NOMO-1 treated with dmso at 0.1 percent for 144 hours (cell line): ENCODE data around the gene SCN4A.

Experiments used
- DNase-seq: peaks from one replicate; lab custom pipeline; 2025; ENCODE audit not compliant: unreplicated experiment; lab: John Stamatoyannopoulos, UW

The SCN4A gene

DNA sequence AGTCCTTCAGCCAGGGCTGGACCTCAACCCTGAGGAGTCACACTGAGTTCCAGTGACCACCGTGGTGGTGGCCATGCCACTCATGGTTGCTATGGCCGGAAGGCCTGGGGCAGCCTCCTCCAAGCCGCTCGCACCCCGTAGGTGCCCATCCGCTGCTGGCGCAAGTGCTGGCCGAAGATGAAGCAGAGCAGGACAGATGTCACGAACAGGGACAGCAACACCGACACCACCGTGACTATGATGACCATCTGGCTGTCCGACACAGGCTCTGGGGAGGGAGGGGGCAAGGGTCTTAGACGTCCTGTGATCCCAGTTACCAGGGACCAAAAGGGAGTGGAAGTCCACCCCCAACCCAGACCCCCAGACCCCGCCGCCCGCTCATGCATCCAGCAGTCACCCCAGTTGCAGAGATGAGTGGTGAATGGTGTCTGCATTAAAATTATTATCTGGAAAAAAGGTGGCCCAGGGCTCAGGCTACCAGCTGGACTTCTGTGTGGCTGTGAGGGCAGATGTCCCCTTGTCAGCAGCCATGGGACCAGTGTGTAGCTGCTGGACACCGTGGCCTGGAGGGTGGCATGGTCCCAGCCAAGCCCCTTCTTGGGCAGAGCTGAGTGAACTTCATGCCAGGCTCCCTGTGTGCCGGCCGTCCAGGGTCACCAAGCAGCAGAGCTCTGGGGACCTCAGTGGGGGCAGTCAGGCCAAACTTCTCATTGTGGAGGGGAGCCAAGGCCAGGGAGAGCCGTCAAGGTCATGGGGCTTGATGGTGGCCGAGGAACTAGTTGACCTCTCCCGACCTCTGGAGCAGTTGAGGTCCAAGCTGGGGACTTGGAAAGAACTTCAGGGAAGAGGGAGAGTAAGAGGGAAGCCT lies 30.2 kb upstream of the SCN4A start:
- no peak for DNase-seq

DNA sequence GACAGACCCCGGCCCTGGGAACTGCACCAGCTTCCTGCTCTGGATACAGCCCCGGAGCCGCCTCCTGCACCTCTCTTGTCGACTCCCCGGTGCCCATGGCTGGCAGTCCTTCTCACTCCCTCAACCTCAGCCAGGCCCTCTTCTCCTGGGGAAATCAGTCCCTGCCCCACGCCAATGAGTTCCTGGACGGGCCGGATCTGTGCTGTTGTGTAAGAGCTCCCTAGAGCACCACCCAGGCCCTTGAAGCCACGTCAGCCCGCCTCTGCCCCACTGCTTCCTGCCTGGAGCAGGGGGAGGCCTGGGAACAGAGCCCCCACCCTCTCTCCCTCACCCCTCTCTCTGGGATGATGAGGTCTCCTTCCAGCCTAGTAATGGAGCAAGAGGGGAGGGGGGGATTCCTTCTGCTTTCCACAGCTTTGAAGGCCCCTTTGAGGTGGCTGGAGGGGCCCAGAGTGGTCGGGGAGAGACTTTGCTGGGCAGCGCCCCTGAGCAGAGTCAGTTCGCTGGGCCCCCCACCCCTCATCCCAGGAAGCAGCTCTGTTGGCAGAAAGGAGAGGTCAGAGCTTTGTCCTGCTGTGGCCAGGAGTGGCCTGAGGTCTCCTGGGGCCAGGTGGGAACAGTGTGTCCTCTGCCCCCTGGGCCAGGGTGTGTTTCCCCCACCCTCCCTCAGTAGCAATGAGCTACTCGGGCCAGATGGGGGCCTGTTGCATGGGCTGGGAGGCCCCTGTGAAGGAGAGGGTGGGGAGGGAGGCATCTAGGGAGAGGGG lies 29.2 kb upstream of the SCN4A start:
- DNase-seq = no peak

DNA sequence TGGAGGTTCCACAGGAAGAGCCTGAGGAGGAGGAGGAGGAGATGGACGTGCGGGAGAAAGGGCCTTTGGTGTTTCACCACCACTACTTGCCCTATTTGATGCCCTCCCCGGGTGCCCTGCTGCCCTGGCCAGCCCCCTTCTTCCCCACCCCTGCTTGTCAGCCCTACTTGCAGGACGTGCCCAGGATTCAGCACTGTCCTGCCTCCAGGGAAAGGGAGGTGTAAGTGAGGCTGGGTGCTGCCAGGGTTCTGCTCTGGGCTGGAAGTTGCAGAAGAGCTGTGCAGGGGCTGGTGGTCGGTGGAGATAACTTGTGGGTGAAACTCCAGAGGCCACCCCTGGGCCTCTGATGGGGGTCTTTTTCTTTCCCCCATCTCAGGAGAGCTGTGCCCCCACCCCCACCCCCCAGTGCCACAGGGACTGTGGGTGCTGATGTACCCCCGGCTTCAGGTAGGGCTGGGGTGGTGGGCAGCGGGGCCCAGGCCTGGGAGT lies 28.4 kb upstream of the SCN4A start:
- no peak for DNase-seq

DNA sequence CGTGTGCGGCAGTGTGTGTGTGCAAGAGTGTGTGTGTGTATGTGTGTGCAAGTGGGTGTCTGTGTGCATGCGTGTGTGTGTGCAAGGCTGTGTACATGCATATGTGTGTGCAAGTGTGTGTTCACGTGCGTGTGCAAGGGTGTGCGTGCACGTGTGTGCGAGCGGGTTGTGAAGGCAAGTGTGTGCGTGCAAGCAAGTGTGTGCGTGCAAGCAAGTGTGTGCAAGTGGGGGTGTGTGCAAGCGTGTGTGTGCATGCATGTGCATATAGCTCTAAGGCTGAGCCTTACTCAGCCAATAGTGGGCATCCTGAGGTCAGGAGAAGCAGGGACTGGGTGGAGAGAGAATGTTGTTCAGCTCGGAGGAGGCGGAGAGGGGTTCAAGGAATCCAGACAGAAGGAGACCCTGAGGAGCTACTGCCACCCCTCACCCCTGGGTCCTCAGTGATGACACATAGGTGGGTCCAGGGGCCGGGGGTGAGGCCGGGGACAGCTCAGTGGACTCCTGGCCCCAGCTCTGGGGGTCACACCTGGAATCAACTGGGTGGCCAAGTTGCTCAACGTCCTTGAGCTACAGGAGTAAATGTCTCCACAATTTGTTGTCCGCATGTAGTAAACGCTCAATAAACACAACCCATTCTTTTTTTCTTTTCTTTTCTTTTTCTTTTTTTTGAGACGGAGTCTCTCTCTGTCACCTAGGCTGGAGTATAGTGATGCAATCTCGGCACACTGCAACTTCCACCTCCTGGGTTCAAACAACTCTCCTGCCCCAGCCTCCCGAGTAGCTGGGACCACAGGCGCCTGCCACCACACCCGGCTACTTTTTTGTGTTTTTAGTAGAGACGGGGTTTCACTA lies 27.2 kb upstream of the SCN4A start:
- DNase-seq = no peak

DNA sequence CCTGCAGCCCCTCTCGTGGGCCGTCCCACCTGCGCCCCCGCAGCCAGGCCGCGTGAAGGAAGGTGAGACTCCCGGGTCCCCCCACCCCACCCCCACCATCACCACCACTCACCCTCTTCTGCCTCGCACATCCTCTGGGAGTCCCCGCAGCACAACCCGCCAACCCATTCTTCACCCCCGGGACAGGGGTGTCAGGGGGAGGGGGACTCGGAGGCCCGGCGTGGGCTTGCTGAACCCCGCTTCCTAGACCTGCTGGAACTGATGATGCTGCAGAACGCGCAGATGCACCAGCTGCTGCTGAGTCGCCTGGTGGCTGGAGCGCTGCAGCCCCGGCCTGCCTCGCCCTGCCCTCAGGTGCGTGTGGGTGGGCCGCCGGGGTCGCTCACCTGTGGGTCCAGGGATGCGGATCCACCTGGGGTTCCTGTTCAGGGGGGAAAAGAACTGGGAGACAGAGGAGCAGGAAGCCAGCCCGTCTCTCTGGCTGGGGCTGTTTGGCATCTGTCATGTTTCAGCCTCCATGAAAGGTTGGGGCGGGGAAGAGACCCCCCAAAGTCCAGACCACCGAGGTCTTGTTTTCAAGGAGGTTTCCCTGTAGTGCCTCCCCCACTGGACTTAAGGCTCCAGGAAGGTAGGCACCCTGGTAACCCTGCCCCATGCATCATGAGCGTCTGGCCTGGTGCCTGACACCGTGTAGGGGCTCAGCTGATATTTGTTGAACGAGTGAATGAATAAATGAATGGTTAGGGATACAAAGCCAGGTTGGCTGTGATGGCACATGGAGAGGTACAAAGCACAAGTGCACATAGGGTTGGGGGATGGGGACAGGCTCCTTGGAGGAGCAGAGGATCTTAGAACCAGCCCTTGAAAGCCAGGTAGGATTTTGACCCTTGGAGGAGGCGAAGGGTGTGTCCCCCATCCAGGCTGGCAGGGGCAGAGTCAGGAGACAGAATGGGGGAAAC lies 26.3 kb upstream of the SCN4A start:
- DNase-seq = no peak

DNA sequence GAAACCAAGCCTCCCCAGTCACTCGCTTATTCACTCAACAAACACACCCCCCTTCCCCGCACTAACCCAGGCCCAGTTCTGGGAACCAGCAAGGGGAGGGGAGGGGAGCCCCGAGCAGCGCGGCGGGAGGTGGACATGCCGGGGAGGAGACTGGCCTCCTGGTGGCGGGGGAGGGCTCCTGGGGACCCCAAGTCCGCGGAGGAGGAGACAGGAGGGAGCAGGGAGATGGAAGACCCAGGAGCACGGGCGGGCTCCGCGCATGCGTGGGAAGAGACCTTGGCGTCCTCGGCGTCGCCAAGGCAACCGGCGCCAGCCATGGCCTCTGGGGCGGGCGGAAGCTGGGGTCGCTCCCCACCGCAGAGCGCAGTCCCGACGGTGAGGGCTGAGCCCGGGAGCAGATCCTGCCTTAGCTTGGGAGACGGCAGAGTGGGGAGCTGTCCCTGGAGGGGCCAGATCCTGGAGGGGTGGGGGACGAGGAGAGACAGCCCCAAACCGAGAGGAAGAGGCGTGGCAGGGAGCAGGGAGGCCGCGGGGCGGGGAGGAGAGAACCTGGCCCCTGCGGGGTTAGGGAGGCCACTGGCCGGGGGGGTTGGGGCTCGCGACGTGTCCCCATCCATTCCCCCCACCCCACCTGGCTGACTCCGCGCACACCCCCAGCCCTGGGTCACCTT lies 25.5 kb upstream of the SCN4A start, which contains the start of gene PRR29:
Gene PRR29 (plus strand): TSS at position 302 of the 671 bp plus-strand sequence. CDS start 14 bp downstream, at position 316.
- no peak for DNase-seq

DNA sequence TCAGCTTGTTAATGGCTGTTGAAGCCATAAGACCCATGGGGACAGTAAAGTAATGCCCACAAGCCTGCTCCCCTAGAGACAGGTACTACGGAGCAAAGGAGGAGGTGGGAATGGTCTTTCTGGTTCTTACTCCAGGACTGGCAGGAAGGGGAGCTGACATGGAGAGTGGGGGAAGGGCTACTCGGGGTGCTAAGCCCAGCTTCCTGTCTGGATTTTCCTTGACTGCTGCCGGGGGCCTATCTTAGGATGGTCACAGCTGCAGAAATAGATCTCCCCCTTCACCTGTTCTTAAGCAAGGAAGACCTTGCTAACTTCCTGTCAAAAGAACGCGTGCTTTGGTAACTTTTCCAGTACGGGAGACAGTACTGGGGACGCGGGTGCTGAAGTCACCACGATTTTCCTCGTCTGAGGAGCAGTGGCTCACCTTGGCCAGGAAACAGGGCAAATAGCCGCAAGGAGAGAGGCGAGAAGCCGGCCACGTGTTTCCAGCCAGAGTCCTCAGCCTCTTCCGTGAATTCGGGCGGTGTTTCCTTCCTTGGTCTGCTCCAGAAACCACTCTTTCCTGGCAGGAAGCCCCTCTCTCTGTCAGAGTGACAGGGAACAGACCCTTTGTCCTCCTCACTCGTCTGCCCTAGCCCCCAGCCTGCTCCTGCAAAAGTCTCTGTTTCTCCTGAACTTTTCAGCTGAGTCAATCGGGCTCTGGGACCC lies 24.8 kb upstream of the SCN4A start:
- DNase-seq = no peak

DNA sequence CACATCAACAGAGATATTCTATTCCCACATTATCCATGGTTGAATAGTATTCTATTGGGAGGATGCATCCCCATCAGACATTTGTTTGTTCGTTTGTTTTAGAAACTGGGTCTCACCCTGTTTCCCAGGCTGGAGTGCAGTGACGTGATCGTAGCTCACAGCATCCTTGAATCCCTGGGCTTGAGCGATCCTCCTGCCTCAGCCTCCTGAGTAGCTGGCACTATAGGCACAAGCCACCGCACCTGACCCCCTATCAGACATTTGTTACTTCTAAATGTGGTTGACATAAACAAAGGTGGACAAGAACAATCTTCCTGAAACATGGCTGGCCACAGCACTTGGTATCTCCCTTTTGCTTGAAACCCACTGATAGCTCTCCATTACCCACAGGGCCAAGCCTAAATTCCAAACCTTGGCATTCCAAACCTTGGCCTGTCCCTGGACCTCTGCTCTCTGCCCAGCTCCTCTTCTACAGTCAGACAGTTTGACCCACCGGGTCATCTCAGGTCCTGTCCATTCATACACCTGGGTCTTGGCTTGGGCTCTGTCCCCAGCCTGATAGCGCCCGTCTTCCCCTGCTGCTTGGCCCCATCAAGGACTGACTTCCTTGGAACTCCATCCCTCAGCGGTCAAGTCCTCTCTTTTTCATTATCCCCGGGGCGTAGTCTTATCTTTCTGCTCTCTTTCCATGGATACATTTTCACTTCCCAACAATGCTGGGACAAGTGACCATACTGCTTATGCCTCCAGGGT lies 23.9 kb upstream of the SCN4A start:
- DNase-seq = no peak

DNA sequence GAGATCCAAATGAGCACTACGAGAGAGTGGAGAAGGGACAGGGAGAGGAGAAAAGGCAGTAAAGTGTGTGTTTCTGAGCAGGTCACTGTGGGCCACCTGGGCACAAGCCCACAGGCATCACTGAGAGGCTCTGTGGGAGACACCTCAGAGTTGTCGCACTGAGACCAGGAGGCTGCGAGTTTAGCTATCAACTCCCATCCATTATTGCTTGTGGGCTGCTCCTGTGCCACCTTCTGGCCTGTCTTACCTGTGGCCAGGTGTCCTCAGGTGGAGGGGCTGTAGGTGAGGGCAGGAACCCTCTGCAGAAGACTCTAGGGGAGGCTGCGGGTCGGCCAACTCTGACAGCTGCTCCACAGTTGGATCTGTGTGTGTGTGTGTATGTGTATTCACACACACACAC lies 22.9 kb upstream of the SCN4A start:
- DNase-seq = no peak

DNA sequence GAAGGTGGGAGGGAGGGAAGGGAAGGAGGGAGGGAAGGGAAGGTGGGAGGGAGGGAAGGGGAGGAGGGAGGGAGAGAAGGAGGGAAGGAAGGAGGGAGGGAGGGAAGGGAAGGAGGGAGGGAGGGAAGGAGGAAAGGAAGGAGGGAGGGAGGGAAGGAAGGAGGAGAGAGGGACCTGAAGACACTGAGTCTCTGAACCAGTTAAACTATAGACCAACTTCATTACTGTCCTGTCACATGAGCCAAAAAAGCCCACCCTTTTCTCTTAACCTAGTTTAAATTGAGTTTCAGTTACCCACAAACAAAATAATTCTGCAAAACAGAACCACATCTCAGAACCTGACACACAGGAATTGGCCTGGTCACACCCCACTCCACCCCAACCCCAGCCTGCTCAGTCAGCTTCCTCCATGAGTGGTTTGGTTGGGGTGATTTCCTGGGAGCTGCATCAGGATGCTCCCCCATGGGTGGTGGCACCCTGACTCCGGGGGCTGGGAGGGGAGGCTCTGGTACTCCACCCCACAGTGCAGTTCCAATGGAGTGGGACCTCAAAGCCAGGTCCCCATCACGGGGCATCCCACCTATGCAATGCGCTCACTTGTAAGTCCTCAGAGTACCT lies 20.8 kb upstream of the SCN4A start:
- DNase-seq = no peak

DNA sequence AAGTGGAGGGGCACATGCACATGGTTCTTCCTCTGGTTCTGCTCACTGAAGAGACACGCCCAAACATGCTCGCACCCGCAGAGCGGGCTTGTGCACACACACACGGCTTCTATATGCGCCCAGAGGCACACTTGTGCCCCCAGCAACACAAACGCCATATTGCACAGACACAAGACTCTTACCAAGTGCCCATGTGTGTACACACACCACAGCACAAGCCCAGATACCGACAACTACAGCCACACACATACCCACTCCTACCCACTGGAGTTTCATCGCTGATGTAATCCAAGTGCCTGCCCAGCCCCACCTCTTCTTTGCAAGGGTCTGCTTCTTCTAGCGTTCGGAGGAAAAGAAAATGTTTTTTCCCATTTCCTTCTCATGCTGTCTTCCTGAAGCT lies 18.9 kb upstream of the SCN4A start:
- DNase-seq = no peak

DNA sequence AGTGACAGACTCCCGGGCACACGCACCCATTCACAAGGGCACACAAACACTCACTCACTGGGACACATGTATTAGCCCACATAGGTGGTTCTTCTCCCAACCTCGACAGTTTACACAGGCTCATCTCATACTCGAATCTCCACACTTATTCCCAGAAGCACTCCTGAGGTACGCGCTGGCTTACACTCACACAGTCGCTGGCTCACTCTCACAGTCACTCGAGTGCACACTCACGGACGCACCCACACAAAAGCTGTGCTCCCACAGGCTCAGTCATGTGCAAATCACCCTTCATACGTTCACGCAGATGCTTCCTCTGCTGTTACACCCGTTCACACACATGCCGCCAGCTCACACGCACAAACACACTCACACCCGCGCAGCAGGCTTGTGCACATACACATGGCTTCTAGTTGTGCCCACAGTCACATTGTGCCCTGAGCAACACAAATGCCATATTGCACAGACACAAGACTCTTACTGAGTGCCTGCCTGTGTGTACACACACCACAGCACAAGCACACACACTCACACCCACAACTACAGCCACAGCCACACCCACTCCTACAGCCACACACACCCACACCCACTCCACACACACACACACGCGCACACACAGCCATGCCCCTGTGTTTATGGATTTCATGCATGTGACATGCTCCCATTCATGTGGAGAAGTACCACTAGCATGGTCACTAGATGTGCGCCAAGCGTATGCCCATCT lies 17.1 kb upstream of the SCN4A start:
- DNase-seq = no peak

DNA sequence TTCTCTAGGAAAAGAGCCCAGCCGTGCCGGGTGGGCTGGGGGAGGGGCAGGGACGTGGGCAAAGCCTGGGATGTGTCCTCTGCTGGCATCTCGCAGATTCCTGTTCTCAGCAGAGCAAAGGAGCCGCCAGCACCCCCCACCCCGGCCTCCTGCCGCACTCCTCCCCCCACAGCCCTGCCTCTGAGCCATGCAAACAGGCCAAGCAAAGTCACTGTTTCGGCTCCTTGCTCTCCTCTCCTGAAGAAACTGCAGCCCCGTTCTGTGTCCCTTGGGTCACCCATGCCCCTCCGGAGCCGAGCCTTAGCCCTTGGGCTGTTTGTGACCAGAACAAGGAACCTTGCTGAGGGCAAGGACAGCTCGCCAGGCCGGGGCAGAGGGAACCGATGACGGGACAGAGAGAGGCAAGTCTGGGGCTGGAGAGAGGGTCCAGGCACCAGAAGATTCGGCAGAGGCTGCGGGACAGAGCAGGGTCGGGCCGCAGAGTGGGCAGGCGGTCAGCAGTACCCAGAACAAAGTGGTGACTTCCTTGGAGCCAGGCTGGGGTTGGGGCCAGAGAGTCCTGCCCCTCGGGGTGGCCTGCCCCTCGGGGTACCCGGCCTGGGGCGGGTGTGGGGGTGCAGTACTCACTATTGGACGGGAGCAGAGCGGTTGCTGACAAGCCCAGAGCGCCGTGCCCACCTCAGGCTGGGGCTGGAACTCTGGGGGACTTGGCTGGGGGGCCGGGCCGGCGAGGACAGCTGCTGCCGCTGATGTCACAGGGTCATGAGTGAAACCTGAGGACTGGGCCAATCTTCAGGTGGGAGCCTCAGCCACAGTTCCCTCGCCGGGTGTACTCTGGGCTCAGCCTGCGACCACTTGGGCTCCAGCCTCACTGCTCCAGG lies 16.3 kb upstream of the SCN4A start:
- no peak for DNase-seq

DNA sequence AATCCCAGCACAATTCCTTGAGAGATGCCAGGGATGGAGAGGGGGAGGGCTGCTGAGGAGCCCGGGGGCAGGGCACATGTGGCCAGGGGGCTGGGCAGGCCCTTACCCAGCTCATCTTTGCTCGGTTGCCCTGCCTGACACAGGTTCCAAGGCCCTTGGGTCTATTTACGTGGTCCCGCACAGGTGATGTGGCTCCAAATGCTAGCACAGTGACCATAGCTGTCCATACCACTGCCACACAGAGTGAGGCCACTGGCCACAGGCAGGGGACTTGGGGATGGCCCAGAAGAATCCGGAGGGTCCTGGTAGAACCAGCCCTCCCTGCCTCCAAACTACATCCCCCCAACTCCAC lies 15.4 kb upstream of the SCN4A start:
- DNase-seq = no peak

DNA sequence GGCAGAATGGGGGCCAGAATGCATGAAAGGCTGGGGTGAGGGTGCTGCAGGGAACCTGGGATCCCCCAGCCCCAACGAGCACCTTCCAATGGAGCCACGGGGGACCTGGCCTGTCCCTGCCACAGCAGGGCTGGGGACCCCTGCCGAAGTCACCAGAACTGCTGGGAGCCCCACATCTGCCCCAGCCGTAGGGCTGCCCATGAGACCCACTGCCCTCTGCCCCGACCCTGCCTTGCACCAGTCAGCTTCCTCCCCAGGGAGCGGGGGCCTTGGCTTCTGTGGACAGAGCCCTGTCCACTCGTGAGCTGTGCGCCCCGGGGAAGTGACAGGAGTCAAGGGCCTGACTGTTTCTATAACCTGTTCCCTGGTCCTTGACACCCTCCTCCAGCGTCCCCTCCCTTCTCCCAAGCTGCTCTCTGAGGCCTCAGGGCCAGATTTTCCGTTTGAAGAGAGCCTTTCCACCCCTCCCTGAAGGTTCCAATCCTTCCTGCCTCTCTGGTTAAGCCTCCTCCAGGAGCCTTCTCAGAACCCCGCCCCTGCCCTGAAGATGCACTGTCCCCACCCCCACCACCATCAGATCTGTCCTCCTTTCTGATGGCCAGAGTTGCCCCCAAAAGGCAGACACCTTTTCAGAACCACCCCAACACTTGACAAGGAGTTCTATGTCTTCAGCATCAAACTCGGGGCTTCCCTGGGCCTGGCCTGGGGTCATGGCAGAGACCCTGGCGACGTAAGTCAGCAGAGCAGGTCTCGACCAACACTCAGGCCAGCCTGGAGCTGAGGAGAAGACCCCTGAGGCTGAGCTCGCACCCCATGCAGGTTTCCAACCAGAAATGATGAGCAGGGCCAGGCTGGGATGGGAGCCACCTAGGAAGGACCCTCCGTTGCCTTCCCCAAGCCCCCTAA lies 14.8 kb upstream of the SCN4A start:
- no peak for DNase-seq
